NCI-H1436 (cell line): ENCODE results near the gene MCM10.

Source experiments
- DNase-seq: peaks from one replicate; lab custom pipeline; 2025; lab: John Stamatoyannopoulos, UW

Gene MCM10

DNA sequence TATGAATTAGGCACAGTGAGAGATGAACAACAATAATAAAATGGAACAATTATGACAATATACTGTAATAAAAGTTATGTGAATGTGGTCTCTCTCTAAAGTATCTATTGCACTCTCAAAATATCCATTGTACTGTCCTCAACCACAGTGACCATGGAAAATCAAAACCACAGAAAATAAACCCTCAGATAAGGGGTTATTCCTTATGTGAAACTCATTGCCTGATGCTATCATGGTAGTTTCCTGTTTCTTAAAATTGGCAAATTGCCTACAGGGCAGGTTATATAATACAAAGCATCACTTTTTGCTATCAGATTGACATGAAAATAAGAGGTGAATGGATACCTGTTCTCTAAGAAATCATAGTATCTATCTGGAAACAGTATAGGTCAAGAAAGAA lies 3.8 kb downstream of the MCM10 start:
- no peak for DNase-seq

- DNase-seq: no peak
Observed at GRCh38 chr10:13167568-13167967, 6.2 kb downstream of the MCM10 start.

GRCh38 chr10:13168781-13169180 lies 7.4 kb downstream of the MCM10 start:
- DNase-seq: peak; percentile 17

- no peak for DNase-seq
Observed at GRCh38 chr10:13173616-13174015, 12.3 kb downstream of the MCM10 start.

- DNase-seq: no peak
Observed at GRCh38 chr10:13180788-13181187, 19.4 kb downstream of the MCM10 start.

- DNase-seq: no peak
Observed at GRCh38 chr10:13182424-13182823, 21.1 kb downstream of the MCM10 start.

- no peak for DNase-seq
Observed at GRCh38 chr10:13183625-13184024, 22.3 kb downstream of the MCM10 start.

GRCh38 chr10:13184276-13184675 lies 22.9 kb downstream of the MCM10 start:
- DNase-seq: no peak

DNA sequence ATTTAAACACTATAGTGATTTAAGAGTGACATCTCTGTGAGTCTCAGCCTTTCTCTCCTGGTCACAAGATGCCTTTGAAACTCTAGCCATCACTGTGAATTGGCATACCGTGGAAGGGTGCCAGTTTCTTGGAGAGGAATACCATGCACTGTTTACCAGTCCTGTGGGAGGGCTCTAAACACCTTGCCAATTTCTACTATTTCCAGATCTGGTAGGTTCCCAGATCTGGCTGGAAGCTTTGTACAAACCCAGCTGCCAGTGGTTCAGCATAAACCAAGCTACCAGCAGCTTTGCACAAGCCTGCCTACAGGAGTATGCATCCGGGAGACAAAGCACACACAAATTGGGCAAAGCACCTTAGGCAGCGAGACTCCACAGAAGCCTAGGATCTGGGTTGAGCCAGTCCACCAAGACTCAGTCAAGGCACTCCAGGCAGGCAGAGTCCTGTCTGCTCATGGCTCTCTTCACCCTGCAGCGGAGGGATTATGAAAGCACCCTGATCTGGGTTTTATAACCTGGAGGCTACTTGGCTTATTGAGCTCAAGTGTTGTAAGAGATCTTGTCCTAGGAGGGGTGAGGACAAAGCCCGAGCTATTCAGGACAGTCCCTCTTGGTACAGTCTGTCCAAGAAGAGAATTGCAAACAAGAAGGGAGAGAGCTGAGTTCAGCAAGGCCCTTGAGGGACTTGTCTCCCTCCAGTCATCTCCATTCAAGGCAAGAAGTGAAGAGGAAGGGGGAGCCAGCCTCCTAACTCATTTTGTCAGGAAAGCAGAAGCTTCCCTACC lies 23.6 kb downstream of the MCM10 start:
- no peak for DNase-seq

DNA sequence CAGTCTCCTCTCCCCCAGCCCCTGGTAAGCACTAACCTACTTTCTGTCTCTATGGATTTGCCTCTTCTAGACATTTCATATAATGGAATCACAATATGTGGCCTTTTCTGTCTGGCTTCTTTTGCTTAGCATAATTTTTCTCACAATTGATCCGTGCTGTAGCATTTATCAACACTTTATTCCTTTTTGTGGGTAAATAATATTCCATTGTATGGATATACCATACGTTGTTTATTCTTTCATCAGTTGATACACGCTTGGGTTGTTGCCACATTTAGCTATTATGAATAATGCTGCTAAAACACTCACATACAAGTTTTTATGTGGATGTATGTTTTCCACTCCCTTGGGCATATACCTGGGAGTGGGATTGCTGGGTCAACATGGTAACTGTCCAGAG lies 25.8 kb downstream of the MCM10 start:
- no peak for DNase-seq

- no peak for DNase-seq
Observed at GRCh38 chr10:13188593-13188992, 27.2 kb downstream of the MCM10 start.

DNA sequence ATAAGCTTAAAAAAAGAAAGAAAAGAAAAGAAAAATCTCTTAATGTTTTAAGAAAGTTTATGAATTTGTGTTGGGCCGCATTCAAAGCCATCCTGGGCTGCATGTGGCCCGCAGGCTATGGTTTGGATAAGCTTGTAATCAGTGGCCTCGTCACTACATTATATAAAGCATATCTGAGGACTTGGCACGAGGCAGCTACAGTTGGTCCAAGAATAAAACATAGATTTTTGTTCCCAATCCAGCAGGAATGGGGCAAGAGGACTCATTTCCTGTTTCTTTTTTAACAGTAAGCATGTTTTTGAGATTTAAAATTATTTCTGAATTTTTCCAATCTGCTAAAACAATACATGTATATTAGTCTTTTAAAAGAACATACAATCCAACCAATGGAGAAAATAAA lies 28.6 kb downstream of the MCM10 start:
- no peak for DNase-seq

GRCh38 chr10:13190816-13191215 lies 29.5 kb downstream of the MCM10 start:
- DNase-seq: no peak

GRCh38 chr10:13191362-13191761 lies 30.0 kb downstream of the MCM10 start:
- DNase-seq: no peak

- no peak for DNase-seq
Observed at GRCh38 chr10:13193637-13194036, 32.3 kb downstream of the MCM10 start.

DNA sequence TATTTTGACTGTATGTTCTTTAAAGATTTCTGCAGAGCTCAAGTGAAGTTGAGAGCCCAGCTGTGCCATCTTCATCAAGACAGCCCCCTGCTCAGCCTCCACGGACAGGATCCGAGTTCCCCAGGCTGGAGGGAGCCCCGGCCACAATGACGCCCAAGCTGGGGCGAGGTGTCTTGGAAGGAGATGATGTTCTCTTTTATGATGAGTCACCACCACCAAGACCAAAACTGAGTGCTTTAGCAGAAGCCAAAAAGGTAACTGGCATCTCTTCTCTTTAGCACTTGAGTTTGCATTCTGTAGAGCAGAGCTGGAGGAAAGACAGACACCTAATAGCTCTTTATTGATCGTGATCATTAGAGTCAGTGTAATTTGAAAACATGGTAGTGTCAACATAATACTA lies 33.7 kb downstream of the MCM10 start:
- no peak for DNase-seq

DNA sequence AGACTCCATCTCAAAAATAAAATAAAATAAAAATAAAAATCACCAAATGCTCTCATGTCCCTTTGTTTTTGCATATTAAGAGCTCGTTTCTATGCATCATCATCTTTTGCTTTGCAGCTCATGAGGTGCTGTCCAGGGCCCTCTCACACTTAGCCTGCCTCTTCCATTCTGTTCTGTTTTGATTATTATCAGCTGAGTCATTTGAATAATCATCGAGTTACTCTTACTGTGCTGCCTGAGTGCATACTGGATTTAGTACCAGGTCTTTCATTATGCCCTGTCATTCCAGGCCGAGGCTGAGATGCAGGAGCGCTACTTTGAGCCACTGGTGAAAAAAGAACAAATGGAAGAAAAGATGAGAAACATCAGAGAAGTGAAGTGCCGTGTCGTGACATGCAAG lies 39.8 kb downstream of the MCM10 start:
- no peak for DNase-seq

GRCh38 chr10:13206091-13206490 lies 44.7 kb downstream of the MCM10 start:
- no peak for DNase-seq

GRCh38 chr10:13206546-13207443 lies 45.4 kb downstream of the MCM10 start:
- DNase-seq: no peak

DNA sequence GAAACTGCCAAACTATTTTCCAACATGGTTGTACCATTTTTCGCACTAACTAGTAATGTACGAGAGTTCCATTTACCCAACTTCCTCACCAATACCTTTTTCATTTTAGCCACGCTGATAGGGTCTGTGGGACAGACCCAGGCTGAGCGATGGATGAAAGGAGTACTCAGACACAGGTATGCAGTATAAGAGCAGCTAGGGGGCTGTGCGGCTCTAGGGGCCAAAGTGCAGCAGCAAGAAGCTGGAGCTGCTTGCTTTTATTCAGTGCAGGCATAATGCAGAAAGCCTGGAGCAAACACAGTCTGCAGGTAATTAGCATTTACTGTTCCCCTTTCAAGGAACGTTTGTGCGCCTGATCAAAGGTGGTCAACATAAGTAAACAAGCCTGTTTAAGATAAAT lies 51.8 kb downstream of the MCM10 start:
- DNase-seq: no peak

DNA sequence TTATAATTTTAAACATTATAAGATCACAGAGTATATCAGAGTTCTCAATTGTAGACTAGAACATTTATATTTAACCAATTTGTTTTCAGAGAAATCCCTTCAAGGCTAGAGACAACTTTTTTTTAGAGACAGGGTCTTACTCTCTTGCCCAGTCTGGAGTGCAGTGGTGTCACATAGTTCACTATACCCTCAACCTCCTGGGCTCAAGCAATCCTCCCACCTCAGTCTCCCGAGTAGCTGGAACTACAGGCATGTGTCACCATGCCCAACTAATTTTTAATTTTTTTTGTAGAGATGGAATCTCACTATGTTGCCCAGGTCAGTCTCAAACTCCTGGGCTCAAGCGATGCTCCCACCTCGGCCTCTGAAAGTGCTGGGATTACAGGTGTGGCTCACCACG lies 57.5 kb downstream of the MCM10 start:
- DNase-seq: no peak

DNA sequence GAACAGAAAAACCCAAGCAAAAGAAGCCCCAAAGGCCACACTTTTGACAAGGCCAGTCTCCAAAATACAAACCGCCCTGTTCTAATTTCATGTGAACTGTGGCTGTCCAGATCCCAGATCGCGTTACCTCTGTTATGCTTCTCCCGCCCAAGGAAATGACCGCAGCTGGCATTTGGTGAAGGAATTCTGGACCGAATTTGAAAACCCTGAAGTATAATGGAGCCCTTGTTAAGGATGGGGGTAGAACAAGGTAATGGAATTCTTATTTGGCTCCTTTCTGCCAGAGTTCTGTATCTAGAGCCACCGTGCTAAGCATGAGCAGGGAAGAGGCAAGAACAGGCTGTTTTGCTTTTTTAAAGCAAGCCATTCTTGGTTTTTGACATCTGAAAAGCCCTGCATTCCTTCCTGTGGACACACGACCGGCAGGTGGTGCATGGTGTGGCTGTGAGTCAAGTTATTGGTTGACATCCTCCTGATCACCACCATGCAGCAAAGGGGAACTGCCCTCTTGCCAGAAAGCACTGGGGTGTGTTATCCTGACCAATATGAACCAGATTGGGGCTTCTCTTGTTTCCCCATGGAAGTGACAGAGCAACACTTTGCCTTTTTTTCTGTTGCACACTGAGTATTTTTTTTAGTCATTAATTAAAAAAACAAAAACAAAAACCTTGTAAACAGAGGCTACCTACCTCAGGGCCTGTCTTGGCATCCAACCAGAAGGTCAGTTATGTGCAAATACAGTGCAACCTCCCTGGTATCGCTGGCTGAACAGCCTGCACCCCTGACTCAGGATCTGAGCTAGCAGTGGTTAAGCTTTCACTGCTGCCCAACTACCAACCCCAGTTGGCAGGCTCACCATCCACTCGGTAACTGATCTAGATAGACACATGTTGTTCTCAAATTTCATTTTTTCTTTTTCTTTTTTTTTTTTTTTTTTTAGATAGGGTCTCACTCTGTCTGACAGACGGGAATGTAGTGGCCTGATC lies 58.6 kb downstream of the MCM10 start:
- no peak for DNase-seq
